Ishikawa (cell line): Measurements from ENCODE around the gene ADAM33.

ENCODE experiments used
- CEBPB ChIP-seq: IDR thresholded peaks from 2 replicates; pipeline ENCODE4 v1.6.1; 2012
- CREB1 ChIP-seq: IDR thresholded peaks from 2 replicates; pipeline ENCODE4 v1.6.1; 2012; ENCODE audit warnings: low read depth
- EGR1 ChIP-seq: IDR thresholded peaks from 2 replicates; pipeline ENCODE4 v1.6.1; 2012
- EP300 ChIP-seq: IDR thresholded peaks from 2 replicates; pipeline ENCODE4 v1.6.1; 2012; ENCODE audit warnings: borderline replicate concordance
- FOXM1 ChIP-seq: IDR thresholded peaks from 2 replicates; pipeline ENCODE4 v1.6.1; 2012; ENCODE audit warnings: low read depth, borderline replicate concordance
- MAX ChIP-seq: IDR thresholded peaks from 2 replicates; pipeline ENCODE4 v1.6.1; 2012
- NFIC ChIP-seq: IDR thresholded peaks from 2 replicates; pipeline ENCODE4 v1.6.1; 2012
- RAD21 ChIP-seq: IDR thresholded peaks from 2 replicates; pipeline ENCODE4 v1.6.1; 2012; ENCODE audit warnings: low read depth
- REST ChIP-seq: IDR thresholded peaks from 2 replicates; pipeline ENCODE4 v1.6.1; 2012; ENCODE audit warnings: low read depth, mild to moderate bottlenecking
- TAF1 ChIP-seq: IDR thresholded peaks from 2 replicates; pipeline ENCODE4 v1.6.1; 2012; ENCODE audit warnings: low read depth, mild to moderate bottlenecking
- TCF12 ChIP-seq: IDR thresholded peaks from 2 replicates; pipeline ENCODE4 v1.6.1; 2012; ENCODE audit warnings: low read depth
- TEAD4 ChIP-seq: IDR thresholded peaks from 2 replicates; pipeline ENCODE4 v1.6.1; 2012
- USF1 ChIP-seq: IDR thresholded peaks from 2 replicates; pipeline ENCODE4 v1.6.1; 2012
- YY1 ChIP-seq: IDR thresholded peaks from 2 replicates; pipeline ENCODE4 v1.6.1; 2012; ENCODE audit warnings: low read depth
- ZBTB7A ChIP-seq: IDR thresholded peaks from 2 replicates; pipeline ENCODE4 v1.6.1; 2012; ENCODE audit warnings: low read depth

The ADAM33 gene

GRCh38 chr20:3677733-3678132, 4.1 kb downstream of the ADAM33 start:
- no peak for TF ChIP-seq YY1
- TF ChIP-seq EGR1, result no peak

GRCh38 chr20:3674995-3675900, 6.6 kb downstream of the ADAM33 start:
- TF ChIP-seq EGR1 (no peak), TCF12 (no peak), USF1 (no peak), CEBPB (no peak), NFIC (no peak), RAD21 (no peak), TEAD4 (no peak)

GRCh38 chr20:3674447-3674846, 7.4 kb downstream of the ADAM33 start:
- TF ChIP-seq MAX, result no peak
- no peak for TF ChIP-seq TAF1

GRCh38 chr20:3673221-3674070, 8.4 kb downstream of the ADAM33 start:
- TF ChIP-seq TAF1 (no peak), REST (no peak), YY1 (no peak)

GRCh38 chr20:3672547-3673171, 9.2 kb downstream of the ADAM33 start:
- TF ChIP-seq TEAD4 (no peak), ZBTB7A (no peak), FOXM1 (no peak), TAF1 (no peak), TCF12 (no peak), NFIC (no peak)

GRCh38 chr20:3671986-3672546, 9.7 kb downstream of the ADAM33 start:
- TF ChIP-seq MAX (no peak), TAF1 (no peak), ZBTB7A (no peak), NFIC (no peak), EGR1 (no peak), RAD21 (no peak), EP300 (no peak), TEAD4 (no peak), USF1 (no peak), TCF12 (no peak), CEBPB (no peak)

GRCh38 chr20:3670945-3671344, 10.9 kb downstream of the ADAM33 start:
- TF ChIP-seq CEBPB (no peak), USF1 (no peak), EGR1 (no peak), YY1 (no peak), MAX (no peak), ZBTB7A (no peak), EP300 (no peak), TAF1 (no peak), RAD21 (no peak), TCF12 (no peak), CREB1 (no peak), NFIC (no peak), FOXM1 (no peak), REST (no peak)
